ENCODE results near the gene BTBD9. TPM values are rescaled to one million over a fixed set of nuclear protein-coding genes. Genes with fewer than 3 reads are reported as not detected.

The BTBD9 gene
- total RNA-seq, 4 donors from 2014 or later, result 17.3 to 50.3 (median 37.8) TPM

DNA sequence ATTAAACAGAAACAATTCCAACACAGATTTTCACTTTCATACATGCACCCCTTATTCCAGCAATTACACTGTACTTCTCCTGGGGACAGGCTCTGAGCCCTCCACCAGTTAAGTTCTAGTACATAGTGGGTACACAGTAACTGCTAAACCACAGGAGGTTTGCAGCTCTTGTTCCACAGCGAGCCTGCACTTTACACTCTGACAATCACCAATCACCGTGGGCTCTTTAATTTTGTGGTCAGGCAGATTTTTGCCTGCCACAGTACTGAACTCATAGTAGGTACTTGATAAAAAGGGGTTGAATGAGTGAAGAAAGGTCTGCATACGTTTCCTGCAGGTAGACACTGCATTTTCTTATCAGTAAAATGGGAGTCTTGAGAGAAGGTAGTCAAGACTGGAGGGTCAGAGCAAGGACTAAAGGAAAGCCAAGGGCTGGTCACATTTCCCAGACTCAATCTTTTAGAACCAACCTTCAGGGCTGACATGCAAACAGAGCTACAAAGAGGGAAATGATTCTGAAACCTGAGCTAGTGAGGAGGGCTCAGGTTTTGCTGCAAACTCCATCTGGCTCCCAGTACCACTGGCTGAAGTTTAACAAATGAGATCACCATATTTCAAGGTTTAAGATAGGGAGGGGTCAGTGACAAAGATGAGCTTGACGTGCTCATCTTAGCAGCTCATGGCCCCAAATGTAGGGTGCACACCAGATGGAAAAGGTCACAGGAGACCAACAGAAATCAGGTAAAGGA lies 404.6 kb downstream of the BTBD9 start:
- Histone ChIP-seq H3K9me3 (no peaks in the 10 kb centered on the region), H3K4me3 (no peak overlapping the region), H3K4me1 (no peaks in the 10 kb centered on the region), H3K27me3 (no peaks in the 10 kb centered on the region), H3K36me3 (no peaks in the 10 kb centered on the region), H3K27ac (no peak overlapping the region)
- TF ChIP-seq CTCF (IDR thresholded peaks at IDR 0.05) (no peak), POLR2A (IDR thresholded peaks at IDR 0.05) (no peak)
- DNase-seq, result no peak

DNA sequence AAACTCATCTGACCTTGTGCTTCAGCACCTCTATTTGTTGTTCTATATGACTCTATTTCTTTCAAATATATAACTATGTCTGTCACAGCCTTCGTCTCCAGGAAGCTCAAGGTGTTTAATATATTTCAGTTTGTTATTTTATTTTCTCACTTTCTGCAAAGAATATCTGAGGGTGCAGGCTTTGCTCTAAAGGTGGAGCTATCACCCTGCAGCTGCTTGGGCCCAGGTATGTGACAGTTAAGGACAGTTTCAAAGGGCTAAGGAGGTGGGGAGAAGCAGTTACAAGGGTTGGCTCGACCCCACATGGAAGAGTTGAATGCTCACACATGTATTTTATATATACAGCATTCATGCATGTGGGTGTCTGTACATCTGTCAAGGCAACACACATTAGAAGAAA lies 405.6 kb downstream of the BTBD9 start:
- no peaks in the 10 kb centered on the region for H3K9me3 ChIP-seq
- H3K4me3 ChIP-seq, result no peak overlapping the region
- TF ChIP-seq CTCF (IDR thresholded peaks at IDR 0.05), result no peak
- TF ChIP-seq POLR2A (IDR thresholded peaks at IDR 0.05), result no peak
- no peaks in the 10 kb centered on the region for H3K27me3 ChIP-seq
- H3K36me3 ChIP-seq, result no peaks in the 10 kb centered on the region
- H3K27ac ChIP-seq, result no peak overlapping the region
- DNase-seq, result no peak
- H3K4me1 ChIP-seq, result no peaks in the 10 kb centered on the region

GRCh38 chr6:38233161-38233791 lies 406.5 kb downstream of the BTBD9 start:
- H3K4me1 ChIP-seq, result no peaks in the 10 kb centered on the region
- H3K36me3 ChIP-seq, result no peaks in the 10 kb centered on the region
- no peak overlapping the region for H3K4me3 ChIP-seq
- no peaks in the 10 kb centered on the region for H3K27me3 ChIP-seq
- TF ChIP-seq CTCF (IDR thresholded peaks at IDR 0.05), result no peak
- no peak for TF ChIP-seq POLR2A (IDR thresholded peaks at IDR 0.05)
- no peak for DNase-seq
- no peaks in the 10 kb centered on the region for H3K9me3 ChIP-seq
- no peak overlapping the region for H3K27ac ChIP-seq

DNA sequence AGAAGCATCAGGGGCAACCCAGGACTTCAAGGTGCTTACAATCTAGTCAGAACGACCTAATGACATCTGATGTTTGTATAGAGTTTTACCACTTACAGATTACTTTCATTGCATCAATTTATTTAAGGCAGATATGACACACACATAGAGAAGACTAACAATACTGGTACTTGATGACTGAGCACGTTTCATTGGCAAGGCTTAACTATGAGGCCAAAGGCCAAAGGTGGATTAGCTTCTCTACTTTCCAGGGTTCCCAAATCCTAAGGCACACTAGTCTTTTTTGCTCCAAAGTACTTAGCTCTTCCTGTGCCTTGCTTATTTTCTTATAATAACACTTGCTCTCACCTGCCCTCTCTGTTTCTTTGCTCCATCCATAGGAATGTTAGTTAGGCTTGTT lies 414.0 kb downstream of the BTBD9 start:
- Histone ChIP-seq H3K9me3 (no peaks in the 10 kb centered on the region), H3K27me3 (no peaks in the 10 kb centered on the region), H3K4me3 (no peak overlapping the region), H3K36me3 (no peaks in the 10 kb centered on the region), H3K27ac (no peak overlapping the region), H3K4me1 (no peaks in the 10 kb centered on the region)
- no peak for TF ChIP-seq CTCF (IDR thresholded peaks at IDR 0.05)
- TF ChIP-seq POLR2A (IDR thresholded peaks at IDR 0.05), result no peak
- no peak for DNase-seq

DNA sequence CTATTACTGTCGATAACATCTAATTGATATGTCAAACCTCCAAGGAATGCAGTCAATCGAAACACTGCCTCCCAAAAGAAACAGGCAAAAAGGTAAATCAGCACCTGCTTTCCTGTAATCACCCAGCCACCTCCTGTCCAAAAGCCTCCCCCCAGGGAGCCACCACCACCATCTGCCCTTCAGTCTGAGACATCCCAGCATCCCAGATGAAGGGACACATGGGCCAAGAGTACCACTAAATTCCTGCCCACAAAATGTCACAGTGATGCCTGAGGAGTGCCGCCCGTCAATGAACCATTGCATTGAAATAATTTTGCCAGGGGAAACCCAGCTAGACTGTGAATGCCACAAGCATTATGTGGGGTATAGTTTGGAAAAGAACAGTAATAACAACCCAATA lies 418.5 kb downstream of the BTBD9 start:
- Histone ChIP-seq H3K4me1 (no peaks in the 10 kb centered on the region), H3K9me3 (no peaks in the 10 kb centered on the region), H3K27me3 (no peaks in the 10 kb centered on the region), H3K27ac (no peak overlapping the region), H3K36me3 (no peaks in the 10 kb centered on the region), H3K4me3 (no peak overlapping the region)
- DNase-seq, result no peak
- TF ChIP-seq POLR2A (IDR thresholded peaks at IDR 0.05) (no peak), CTCF (IDR thresholded peaks at IDR 0.05) (no peak)

Measured in Peyer's patch (tissue), 4 donors.